Measurements from ENCODE around the gene ADRA2A. TPM values are rescaled to one million over a fixed set of nuclear protein-coding genes. Genes with fewer than 3 reads are reported as not detected.

Gene ADRA2A
- total RNA-seq, 1 experiment from 2014 or later: not detected

- no peaks in the 10 kb centered on the region for H3K79me2 ChIP-seq (ENCODE audit: low read depth)
- no peak overlapping the region for H3K4me2 ChIP-seq
- no peaks in the 10 kb centered on the region for H3K9me2 ChIP-seq (ENCODE audit: insufficient read depth)
- intact Hi-C loops (cut with micrococcal nuclease; ENCODE audit: unreplicated experiment): no loop called here
- BruUV-seq (replicated peaks): no TSS peak
- CTCF ChIA-PET: no interaction called here
- no peaks in the 10 kb centered on the region for H3K4me1 ChIP-seq (replicated peaks; ENCODE audit: insufficient read depth)
- POLR2A ChIA-PET (ENCODE audit: unreplicated experiment): no interaction called here
- no peaks in the 10 kb centered on the region for H3K9me3 ChIP-seq (ENCODE audit: insufficient read depth, low read depth)
- TF ChIP-seq, protein P1, sequence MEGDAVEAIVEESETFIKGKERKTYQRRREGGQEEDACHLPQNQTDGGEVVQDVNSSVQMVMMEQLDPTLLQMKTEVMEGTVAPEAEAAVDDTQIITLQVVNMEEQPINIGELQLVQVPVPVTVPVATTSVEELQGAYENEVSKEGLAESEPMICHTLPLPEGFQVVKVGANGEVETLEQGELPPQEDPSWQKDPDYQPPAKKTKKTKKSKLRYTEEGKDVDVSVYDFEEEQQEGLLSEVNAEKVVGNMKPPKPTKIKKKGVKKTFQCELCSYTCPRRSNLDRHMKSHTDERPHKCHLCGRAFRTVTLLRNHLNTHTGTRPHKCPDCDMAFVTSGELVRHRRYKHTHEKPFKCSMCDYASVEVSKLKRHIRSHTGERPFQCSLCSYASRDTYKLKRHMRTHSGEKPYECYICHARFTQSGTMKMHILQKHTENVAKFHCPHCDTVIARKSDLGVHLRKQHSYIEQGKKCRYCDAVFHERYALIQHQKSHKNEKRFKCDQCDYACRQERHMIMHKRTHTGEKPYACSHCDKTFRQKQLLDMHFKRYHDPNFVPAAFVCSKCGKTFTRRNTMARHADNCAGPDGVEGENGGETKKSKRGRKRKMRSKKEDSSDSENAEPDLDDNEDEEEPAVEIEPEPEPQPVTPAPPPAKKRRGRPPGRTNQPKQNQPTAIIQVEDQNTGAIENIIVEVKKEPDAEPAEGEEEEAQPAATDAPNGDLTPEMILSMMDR (conservative IDR thresholded peaks at IDR 0.05): no peak; the same call in 1 of the 2 replicates
- TF ChIP-seq EZH2 (IDR thresholded peaks at IDR 0.05; ENCODE audit: low read depth): no peak
- no peak overlapping the region for H3K4me3 ChIP-seq
- H3F3A ChIP-seq (ENCODE audit: insufficient read depth, low read depth): no peaks in the 10 kb centered on the region
- DNase-seq: peak in 1 of 2 experiments; percentile 49
- no peak overlapping the region for H3K27ac ChIP-seq
- no peaks in the 10 kb centered on the region for H3K36me3 ChIP-seq (ENCODE audit: low read depth)
- H4K20me1 ChIP-seq (ENCODE audit: insufficient read depth): no peaks in the 10 kb centered on the region
- no peak overlapping the region for H2AFZ ChIP-seq
- no peaks in the 10 kb centered on the region for H3K27me3 ChIP-seq (ENCODE audit: insufficient read depth, low read depth)
Measured at GRCh38 chr10:111098679-111099437, 22.0 kb downstream of the ADRA2A start.

- H3K9me3 ChIP-seq (ENCODE audit: insufficient read depth, low read depth): no peaks in the 10 kb centered on the region
- H4K20me1 ChIP-seq (ENCODE audit: insufficient read depth): no peaks in the 10 kb centered on the region
- H3K4me3 ChIP-seq: no peak overlapping the region
- POLR2A ChIA-PET (ENCODE audit: unreplicated experiment): no interaction called here
- CTCF ChIA-PET: no interaction called here
- no peak overlapping the region for H2AFZ ChIP-seq
- H3K36me3 ChIP-seq (ENCODE audit: low read depth): no peaks in the 10 kb centered on the region
- H3K27me3 ChIP-seq (ENCODE audit: insufficient read depth, low read depth): no peaks in the 10 kb centered on the region
- H3K4me1 ChIP-seq (replicated peaks; ENCODE audit: insufficient read depth): no peaks in the 10 kb centered on the region
- no TSS peak for BruUV-seq (replicated peaks)
- H3K79me2 ChIP-seq (ENCODE audit: low read depth): no peaks in the 10 kb centered on the region
- H3K4me2 ChIP-seq: no peak overlapping the region
- H3F3A ChIP-seq (ENCODE audit: insufficient read depth, low read depth): no peaks in the 10 kb centered on the region
- no peaks in the 10 kb centered on the region for H3K9me2 ChIP-seq (ENCODE audit: insufficient read depth)
- no peak for DNase-seq
- no peak overlapping the region for H3K27ac ChIP-seq
- no peak for TF ChIP-seq EZH2 (IDR thresholded peaks at IDR 0.05; ENCODE audit: low read depth)
- TF ChIP-seq, protein P1 (conservative IDR thresholded peaks at IDR 0.05): no peak
- intact Hi-C loops (cut with micrococcal nuclease; ENCODE audit: unreplicated experiment): no loop called here
Measured at GRCh38 chr10:111100198-111100597, 23.4 kb downstream of the ADRA2A start.

DNA sequence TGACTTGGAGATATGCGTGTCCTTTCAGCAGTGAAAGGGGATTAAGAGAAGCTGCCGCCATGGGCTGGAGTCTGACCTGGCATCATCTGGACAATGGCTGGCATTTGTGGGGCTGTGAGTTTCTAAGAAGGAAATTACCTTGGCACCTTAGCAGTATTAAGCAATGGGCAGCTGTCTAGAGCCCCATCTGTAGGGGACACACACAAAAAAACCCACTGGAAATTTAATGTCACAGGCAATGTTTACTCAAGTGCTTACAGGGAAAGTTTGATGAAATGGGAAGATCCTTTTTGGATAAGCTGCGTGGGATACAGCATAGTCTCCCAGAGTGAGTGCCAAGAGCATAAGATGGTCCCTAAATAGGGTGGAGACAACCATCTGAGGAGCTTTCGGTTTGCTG is 25.0 kb downstream of the ADRA2A start:
- no TSS peak for BruUV-seq (replicated peaks)

More for the DNA sequence above, 25.0 kb downstream of the ADRA2A start:
- Histone ChIP-seq H3K4me3 (no peak overlapping the region), H2AFZ (no peak overlapping the region), H3K9me2 (ENCODE audit: insufficient read depth) (no peaks in the 10 kb centered on the region), H3F3A (ENCODE audit: insufficient read depth, low read depth) (no peaks in the 10 kb centered on the region), H3K27me3 (ENCODE audit: insufficient read depth, low read depth) (no peaks in the 10 kb centered on the region), H3K79me2 (ENCODE audit: low read depth) (no peaks in the 10 kb centered on the region), H3K4me1 (replicated peaks; ENCODE audit: insufficient read depth) (no peaks in the 10 kb centered on the region), H3K9me3 (ENCODE audit: insufficient read depth, low read depth) (no peaks in the 10 kb centered on the region), H3K36me3 (ENCODE audit: low read depth) (no peaks in the 10 kb centered on the region), H3K27ac (no peak overlapping the region), H3K4me2 (no peak overlapping the region), H4K20me1 (ENCODE audit: insufficient read depth) (no peaks in the 10 kb centered on the region)
- intact Hi-C loops (cut with micrococcal nuclease; ENCODE audit: unreplicated experiment): no loop called here
- POLR2A ChIA-PET (ENCODE audit: unreplicated experiment): no interaction called here
- CTCF ChIA-PET: no interaction called here
- TF ChIP-seq, protein P1 (conservative IDR thresholded peaks at IDR 0.05): no peak
- no peak for TF ChIP-seq EZH2 (IDR thresholded peaks at IDR 0.05; ENCODE audit: low read depth)
- no peak for DNase-seq

All from PC-9 (cell line).